ENCODE measurements around the gene ADAM15. TPM values are rescaled to one million over a fixed set of nuclear protein-coding genes. Genes with fewer than 3 reads are reported as not detected.
A peak's percentile ranks its signal among the peaks of the same experiment; 100 is the strongest.

Gene ADAM15
- total and polyA plus RNA-seq, 5 experiments from 2014 or later, result 2.8 to 21.9 (median 4.5) TPM

DNA sequence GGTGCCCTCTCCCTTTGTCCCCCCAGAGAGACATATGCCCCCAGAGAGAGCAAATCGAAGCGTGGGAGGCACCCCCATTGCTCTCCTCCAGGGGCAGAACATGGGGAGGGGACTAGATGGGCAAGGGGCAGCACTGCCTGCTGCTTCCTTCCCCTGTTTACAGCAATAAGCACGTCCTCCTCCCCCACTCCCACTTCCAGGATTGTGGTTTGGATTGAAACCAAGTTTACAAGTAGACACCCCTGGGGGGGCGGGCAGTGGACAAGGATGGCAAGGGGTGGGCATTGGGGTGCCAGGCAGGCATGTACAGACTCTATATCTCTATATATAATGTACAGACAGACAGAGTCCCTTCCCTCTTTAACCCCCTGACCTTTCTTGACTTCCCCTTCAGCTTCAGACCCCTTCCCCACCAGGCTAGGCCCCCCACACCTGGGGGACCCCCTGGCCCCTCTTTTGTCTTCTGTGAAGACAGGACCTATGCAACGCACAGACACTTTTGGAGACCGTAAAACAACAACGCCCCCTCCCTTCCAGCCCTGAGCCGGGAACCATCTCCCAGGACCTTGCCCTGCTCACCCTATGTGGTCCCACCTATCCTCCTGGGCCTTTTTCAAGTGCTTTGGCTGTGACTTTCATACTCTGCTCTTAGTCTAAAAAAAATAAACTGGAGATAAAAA lies 35.9 kb downstream of the ADAM15 start:
- no peaks in the 10 kb centered on the region for H3K9me3 Mint-ChIP-seq
- H3K36me3 Mint-ChIP-seq, result no peaks in the 10 kb centered on the region
- no peak for DNase-seq
- H3K27me3 Mint-ChIP-seq, result peaks cover 11 to 32% (median 18%) of the 10 kb centered on the region in 5 donors
- H3K27ac Mint-ChIP-seq, result peak overlapping the region in 3 of 10 donors; percentile 7 to 53 (median 22)
- H3K4me1 Mint-ChIP-seq, result peaks cover 18 to 39% (median 36%) of the 10 kb centered on the region in 4 donors
- POLR2A ChIA-PET, result interaction anchor here (3.0 kb wide), 1 partner anchor 85 kb away, joined by 16 read pairs; the partner anchor contains the start of gene KRTCAP2
- ATAC-seq, result no peak
- peak overlapping the region in 5 of 10 donors; percentile 10 to 56 (median 15) for H3K4me3 Mint-ChIP-seq

DNA sequence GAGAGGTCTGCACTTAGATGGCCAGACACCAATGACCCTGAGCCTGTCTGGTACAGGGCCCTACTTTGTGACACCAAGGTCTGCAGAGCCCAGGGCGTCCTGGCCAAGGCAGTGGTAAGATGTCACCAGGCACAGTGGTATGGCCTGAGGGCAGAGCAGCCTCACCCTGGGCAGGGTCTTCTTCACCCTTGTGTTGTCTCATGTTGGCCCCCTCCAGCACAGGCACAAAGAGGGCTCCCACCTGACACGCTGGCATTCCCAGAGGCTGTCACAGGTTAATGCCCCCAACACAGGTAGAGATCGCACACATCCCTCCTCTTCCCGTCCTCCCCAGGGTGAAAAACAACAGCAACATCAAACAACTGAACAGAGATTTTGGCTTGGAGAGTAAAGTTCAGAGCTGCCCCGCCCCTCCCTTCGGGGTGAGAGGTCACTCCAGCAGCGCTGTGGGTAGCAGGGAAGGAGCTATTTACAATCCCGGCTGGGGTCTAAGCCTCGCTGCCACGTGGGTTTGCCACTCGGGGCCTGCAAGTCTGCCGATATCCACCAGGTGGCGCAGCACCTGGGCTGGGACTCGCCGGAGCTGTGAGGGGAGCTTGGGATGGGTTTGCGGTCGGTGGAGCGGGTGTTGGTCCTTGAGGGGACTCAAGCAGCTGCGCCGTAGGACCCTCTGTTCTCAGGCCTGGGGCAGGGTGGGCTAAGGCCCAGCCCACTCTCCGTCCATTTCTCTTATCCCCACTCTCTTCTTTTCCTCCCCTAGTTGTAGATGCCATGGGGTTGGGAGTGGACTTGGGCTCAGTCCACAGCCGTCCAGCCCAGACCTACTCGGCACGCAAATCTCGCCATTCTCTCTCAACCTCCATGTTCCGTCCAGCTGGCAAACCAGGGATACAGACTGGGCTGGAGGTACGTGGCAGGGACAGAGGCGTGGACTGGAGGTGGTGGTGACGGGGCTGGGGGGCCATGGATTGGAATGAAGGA lies 40.2 kb downstream of the ADAM15 start:
- H3K9me3 Mint-ChIP-seq, result no peaks in the 10 kb centered on the region
- no peaks in the 10 kb centered on the region for H3K36me3 Mint-ChIP-seq
- POLR2A ChIA-PET, result interaction anchor here (1.0 to 1.8 kb wide), 4 partner anchors 76 to 118 kb away, joined by 3 to 10 read pairs (median 4); partner anchors contain the start of gene KRTCAP2
- H3K27me3 Mint-ChIP-seq, result peaks cover 0 to 6% (median 0%) of the 10 kb centered on the region in 5 donors
- peaks cover 4 to 8% (median 5%) of the 10 kb centered on the region in 4 donors for H3K4me1 Mint-ChIP-seq
- peak; percentile 61 to 87 (median 79) for DNase-seq
- H3K4me3 Mint-ChIP-seq, result peak overlapping the region in 1 of 10 donors; percentile 22
- H3K27ac Mint-ChIP-seq, result peak overlapping the region in 3 of 10 donors; percentile 29 to 57 (median 43)
- ATAC-seq, result peak; percentile 84 to 89

DNA sequence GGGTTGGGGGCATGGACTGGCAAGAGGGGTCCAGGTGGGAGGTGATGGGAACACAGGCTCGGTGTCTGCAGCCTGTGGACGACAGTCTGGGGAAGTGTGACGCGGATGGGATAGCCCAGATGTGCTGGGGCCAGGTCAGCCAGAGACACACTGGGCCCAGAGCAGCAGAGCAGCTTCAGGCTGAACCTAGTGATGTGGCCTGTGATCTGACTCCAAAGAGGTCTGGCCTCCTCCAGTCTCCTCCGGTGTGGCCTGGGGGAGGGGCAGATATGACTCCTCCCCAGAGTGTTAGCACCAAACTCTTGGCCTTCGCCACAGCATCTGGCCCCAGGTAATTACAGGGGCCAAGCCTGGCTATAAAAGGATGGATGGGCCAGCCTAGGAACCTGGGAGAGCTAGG lies 41.0 kb downstream of the ADAM15 start:
- no peak overlapping the region for H3K4me3 Mint-ChIP-seq
- H3K4me1 Mint-ChIP-seq, result peaks cover 3 to 8% (median 5%) of the 10 kb centered on the region in 4 donors
- H3K9me3 Mint-ChIP-seq, result no peaks in the 10 kb centered on the region
- H3K27me3 Mint-ChIP-seq, result peaks cover 0 to 6% (median 0%) of the 10 kb centered on the region in 5 donors
- H3K27ac Mint-ChIP-seq, result no peak overlapping the region
- POLR2A ChIA-PET, result interaction anchor here (1.0 to 1.8 kb wide), 3 partner anchors 76 to 117 kb away, joined by 3 to 10 read pairs (median 6); partner anchors contain the start of gene KRTCAP2
- ATAC-seq (no peak), DNase-seq (no peak)
- no peaks in the 10 kb centered on the region for H3K36me3 Mint-ChIP-seq

DNA sequence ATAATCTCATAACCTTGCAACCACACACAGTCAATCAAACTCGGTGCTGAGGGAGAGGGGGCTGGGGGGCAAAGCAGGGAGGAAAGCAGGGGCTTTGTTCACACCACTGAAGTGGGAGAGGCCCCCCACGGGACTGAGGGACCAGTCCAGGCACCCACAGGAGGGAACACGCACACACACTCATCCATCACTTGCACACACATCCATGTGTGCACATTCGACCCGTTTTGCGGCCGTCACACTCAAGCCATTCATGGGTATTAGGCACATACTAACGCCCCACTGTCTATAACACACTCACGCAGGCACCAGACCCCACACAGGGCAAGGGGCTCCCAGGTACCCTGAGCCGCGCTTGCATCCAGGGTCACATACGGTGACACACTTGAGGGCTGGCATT lies 41.5 kb downstream of the ADAM15 start:
- ATAC-seq (no peak), DNase-seq (no peak)
- H3K4me3 Mint-ChIP-seq, result peak overlapping the region in 1 of 10 donors; percentile 58
- POLR2A ChIA-PET, result interaction anchor here (0.6 to 1.8 kb wide), 2 partner anchors 75 to 99 kb away, joined by 3 to 10 read pairs; no protein-coding TSS in a partner anchor
- no peaks in the 10 kb centered on the region for H3K36me3 Mint-ChIP-seq
- H3K9me3 Mint-ChIP-seq, result no peaks in the 10 kb centered on the region
- H3K4me1 Mint-ChIP-seq, result peaks cover 3 to 8% (median 5%) of the 10 kb centered on the region in 4 donors
- peaks cover 0 to 6% (median 0%) of the 10 kb centered on the region in 5 donors for H3K27me3 Mint-ChIP-seq
- H3K27ac Mint-ChIP-seq, result no peak overlapping the region

DNA sequence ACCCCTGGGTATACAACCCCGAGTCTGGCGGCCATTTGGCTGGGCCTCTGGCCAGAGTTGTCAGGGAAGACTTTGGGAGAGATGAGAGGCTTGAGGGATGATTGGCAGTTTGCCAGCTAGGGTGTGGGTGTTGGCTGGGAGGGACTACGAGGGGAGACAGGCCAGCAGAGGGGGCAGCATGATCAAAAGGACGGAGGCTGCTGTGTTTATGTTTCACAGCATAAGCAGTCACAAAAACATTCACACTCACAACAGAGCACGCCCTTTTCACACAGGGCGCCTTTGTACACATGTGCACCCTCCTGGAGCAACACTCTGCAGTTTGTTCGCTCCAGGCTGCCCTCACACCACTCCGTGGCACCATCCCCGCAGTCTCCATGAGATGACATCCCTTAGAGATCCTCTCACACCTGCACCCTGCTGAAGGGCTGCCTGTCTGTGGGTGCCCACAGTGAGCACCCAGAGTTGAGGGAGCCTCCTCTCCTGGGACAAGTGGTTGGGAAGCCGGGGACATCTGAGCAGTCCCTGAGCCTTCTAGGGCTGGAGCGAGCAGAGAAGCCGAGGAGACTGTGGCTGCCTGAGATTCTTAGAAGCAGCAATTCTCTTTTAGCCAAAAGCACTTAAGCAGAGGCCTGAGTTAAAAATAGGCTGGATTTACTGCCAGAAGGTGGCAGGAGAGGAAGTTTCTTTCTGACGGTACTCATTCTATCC lies 43.0 kb downstream of the ADAM15 start:
- no peak overlapping the region for H3K4me3 Mint-ChIP-seq
- H3K27ac Mint-ChIP-seq, result peak overlapping the region in 1 of 10 donors; percentile 25
- peaks cover 0 to 6% (median 2%) of the 10 kb centered on the region in 5 donors for H3K27me3 Mint-ChIP-seq
- POLR2A ChIA-PET, result no interaction called here
- H3K4me1 Mint-ChIP-seq, result peaks cover 3 to 8% (median 5%) of the 10 kb centered on the region in 4 donors
- no peaks in the 10 kb centered on the region for H3K36me3 Mint-ChIP-seq
- H3K9me3 Mint-ChIP-seq, result no peaks in the 10 kb centered on the region
- DNase-seq (peak in 1 of 10 donors; percentile 35), ATAC-seq (peak; percentile 66 to 71)

DNA sequence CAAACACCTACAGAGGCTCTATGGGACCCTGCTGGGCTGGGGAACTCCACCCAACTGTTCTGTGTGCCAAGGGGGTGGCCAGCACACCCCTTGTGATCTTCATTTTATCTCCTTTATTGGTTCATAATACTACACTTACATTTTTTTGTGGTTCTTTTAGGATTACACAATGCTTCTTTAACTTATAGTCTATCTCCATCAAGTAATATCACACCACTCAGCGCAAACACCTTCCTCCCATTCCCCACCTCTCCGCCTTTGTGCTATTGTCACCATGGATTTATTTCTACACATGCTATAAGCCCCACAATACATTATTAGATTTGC lies 43.5 kb downstream of the ADAM15 start:
- POLR2A ChIA-PET, result interaction anchor here (0.7 kb wide), 1 partner anchor 72 kb away, joined by 3 read pairs; no protein-coding TSS in a partner anchor
- no peak overlapping the region for H3K27ac Mint-ChIP-seq
- no peaks in the 10 kb centered on the region for H3K36me3 Mint-ChIP-seq
- peaks cover 3 to 8% (median 5%) of the 10 kb centered on the region in 4 donors for H3K4me1 Mint-ChIP-seq
- H3K4me3 Mint-ChIP-seq, result no peak overlapping the region
- peaks cover 0 to 6% (median 2%) of the 10 kb centered on the region in 5 donors for H3K27me3 Mint-ChIP-seq
- H3K9me3 Mint-ChIP-seq, result no peaks in the 10 kb centered on the region
- ATAC-seq (no peak), DNase-seq (no peak)

DNA sequence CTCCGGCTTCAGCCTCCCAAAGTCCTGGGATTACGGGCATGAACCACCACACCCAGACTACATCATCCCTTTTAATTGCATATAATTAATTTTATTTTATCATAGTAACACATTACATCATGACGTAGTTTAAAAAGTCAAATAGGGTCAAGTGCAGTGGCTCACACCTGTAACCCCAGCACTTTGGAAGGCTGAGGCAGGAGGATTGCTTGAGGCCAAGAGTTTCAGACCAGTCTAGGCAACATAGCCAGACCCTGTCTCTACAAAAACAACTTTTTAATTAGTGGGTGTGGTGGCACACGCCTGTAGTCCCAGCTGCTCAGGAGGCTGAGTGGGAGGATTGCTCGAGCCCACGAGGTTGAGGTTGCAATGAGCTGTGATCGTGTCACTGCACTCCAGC lies 48.2 kb downstream of the ADAM15 start:
- POLR2A ChIA-PET, result no interaction called here
- Mint-ChIP-seq H3K9me3 (no peaks in the 10 kb centered on the region), H3K36me3 (no peaks in the 10 kb centered on the region), H3K27ac (no peak overlapping the region), H3K4me1 (peaks cover 0 to 6% (median 0%) of the 10 kb centered on the region in 4 donors), H3K4me3 (no peak overlapping the region), H3K27me3 (peaks cover 0 to 6% (median 2%) of the 10 kb centered on the region in 5 donors)
- no peak for ATAC-seq
- DNase-seq, result no peak

DNA sequence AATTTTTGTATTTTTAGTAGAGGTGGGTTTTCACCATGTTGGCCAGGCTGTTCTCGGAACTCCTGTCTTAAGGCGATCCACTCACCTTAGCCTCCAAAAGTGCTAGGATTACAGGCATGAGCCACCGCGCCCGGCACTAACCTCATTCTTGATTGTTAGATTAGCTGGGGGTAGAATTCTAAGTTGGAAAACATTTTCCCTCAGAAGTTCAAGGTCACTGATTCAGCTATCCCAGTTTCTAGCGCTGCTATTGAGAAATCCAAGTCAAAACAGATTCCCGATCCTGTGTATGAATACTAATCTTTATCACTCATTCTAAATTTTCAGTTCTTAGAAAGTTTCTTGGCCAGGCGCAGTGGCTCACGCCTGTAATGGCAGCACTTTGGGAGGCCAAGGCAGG lies 52.2 kb downstream of the ADAM15 start:
- no peaks in the 10 kb centered on the region for H3K9me3 Mint-ChIP-seq
- H3K4me3 Mint-ChIP-seq, result no peak overlapping the region
- DNase-seq (no peak), ATAC-seq (no peak)
- H3K27me3 Mint-ChIP-seq, result peaks cover 0 to 2% (median 0%) of the 10 kb centered on the region in 5 donors
- H3K36me3 Mint-ChIP-seq, result no peaks in the 10 kb centered on the region
- H3K4me1 Mint-ChIP-seq, result peaks cover 0 to 6% (median 0%) of the 10 kb centered on the region in 4 donors
- POLR2A ChIA-PET, result no interaction called here
- peak overlapping the region in 1 of 10 donors; percentile 37 for H3K27ac Mint-ChIP-seq

DNA sequence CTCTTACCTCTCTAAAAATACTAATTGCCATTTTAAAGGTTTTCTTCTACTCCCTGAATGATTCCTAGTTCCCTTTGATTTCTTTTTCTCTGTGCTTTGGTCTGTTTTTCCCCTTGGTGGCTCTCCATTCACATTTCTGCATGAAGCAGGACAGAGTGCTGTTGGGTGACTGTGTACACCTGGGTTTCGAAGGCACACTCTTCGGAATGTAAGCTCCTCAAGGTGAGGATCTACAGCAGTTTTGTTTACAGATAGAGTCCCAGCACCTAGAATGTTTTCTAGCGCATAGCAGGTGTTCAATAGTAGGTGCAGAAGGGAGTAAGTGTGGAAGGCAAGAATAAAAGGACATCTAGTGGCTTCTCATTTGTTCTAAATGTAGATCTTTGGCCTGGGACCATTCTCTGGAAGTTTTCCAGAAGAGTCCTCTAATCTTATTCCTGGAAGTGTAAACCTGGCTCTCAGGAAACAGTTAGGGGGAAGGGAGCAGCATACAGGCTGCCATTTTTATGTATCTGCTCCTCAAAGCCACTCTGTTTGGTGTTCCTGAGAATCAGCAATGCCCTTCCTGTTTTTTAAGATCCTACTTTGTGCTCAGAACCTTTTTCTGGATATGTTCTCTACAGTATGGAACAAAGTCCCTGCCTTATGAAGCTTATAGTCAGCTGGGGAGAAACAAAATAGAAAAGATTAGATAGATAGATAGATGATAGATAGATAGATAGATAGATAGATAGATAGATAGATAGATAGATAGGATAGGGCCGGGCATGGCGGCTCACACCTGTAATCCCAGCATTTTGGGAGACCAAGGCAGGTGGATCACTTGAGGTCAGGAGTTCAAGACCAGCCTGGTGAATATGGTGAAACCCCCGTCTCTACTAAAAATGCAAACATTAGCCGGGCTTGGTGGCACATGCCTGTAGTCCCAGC lies 53.8 kb downstream of the ADAM15 start:
- DNase-seq (no peak), ATAC-seq (no peak)
- Mint-ChIP-seq H3K27ac (no peak overlapping the region), H3K4me1 (peaks cover 0 to 6% (median 0%) of the 10 kb centered on the region in 4 donors), H3K27me3 (peaks cover 0 to 2% (median 0%) of the 10 kb centered on the region in 5 donors), H3K36me3 (no peaks in the 10 kb centered on the region), H3K9me3 (no peaks in the 10 kb centered on the region), H3K4me3 (no peak overlapping the region)
- POLR2A ChIA-PET, result no interaction called here

DNA sequence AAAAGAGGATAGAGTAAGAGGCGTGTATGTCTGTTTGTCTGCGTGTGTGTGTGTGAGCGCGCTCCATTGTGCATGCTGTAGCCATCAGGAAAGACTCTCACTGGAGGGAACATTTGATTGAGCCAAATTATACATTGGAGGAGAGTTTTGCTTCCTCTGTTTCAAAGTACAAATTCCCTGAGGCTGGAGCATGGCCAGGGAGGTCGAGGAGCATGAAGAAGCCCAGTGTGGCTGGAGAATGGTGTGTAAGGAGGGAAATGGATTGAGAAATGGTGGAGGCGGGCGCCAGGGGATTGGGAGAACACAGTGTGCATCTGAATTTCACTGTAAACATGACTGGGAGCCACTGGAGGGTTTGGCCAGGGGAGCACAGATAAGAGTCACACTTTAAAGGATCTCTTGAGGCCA lies 54.5 kb downstream of the ADAM15 start:
- POLR2A ChIA-PET, result no interaction called here

DNA sequence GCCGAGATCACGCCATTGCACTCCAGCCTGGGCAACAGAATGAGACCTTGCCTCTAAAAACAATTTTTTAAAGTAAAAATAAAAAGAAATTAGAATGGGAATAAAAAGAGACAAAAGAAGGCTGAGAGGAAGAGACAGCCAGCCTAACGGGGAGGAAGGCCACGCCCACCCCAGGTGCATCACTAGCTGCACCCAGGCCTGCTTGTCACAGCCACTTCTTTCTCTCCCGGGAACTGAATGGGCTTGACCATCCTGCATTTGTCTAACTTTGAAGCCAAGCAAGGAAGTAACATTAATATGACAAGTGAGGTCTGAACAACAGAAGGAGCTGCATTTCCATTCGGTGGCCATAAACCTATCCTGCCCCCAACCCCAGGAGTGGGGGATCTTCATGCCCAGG lies 55.7 kb downstream of the ADAM15 start:
- H3K4me1 Mint-ChIP-seq, result peaks cover 0 to 6% (median 0%) of the 10 kb centered on the region in 4 donors
- no peaks in the 10 kb centered on the region for H3K9me3 Mint-ChIP-seq
- peak overlapping the region in 1 of 10 donors; percentile 64 for H3K27ac Mint-ChIP-seq
- DNase-seq (no peak), ATAC-seq (no peak)
- peaks cover 0 to 2% (median 0%) of the 10 kb centered on the region in 5 donors for H3K27me3 Mint-ChIP-seq
- H3K36me3 Mint-ChIP-seq, result no peaks in the 10 kb centered on the region
- H3K4me3 Mint-ChIP-seq, result no peak overlapping the region
- POLR2A ChIA-PET, result no interaction called here

More for the DNA sequence above, 54.5 kb downstream of the ADAM15 start:
- Mint-ChIP-seq H3K4me3 (no peak overlapping the region), H3K9me3 (no peaks in the 10 kb centered on the region), H3K4me1 (peaks cover 0 to 6% (median 0%) of the 10 kb centered on the region in 4 donors), H3K36me3 (no peaks in the 10 kb centered on the region), H3K27ac (no peak overlapping the region), H3K27me3 (peaks cover 0 to 2% (median 0%) of the 10 kb centered on the region in 5 donors)
- DNase-seq, result no peak
- no peak for ATAC-seq

All from naive thymus-derived CD8-positive, alpha-beta T cell (primary cell).